HG03354 (cell line): ENCODE data around the gene DLG5.

Experiments used
- ATAC-seq: cut with Tn5 transposase; IDR thresholded peaks from one replicate; pipeline ENCODE4 v1.9.1; 2021; ENCODE audit warnings: mild to moderate bottlenecking; ENCODE audit not compliant: unreplicated experiment, poor library complexity, severe bottlenecking

The DLG5 gene

GRCh38 chr10:77805676-77806075 is 120.9 kb downstream of the DLG5 start:
- no peak for ATAC-seq

- no peak for ATAC-seq
Measured at GRCh38 chr10:77804371-77804770, 122.2 kb downstream of the DLG5 start.

- ATAC-seq = no peak
Measured at GRCh38 chr10:77801474-77802161, 124.9 kb downstream of the DLG5 start.

GRCh38 chr10:77800738-77801266 is 125.8 kb downstream of the DLG5 start:
- no peak for ATAC-seq

- no peak for ATAC-seq
Measured at GRCh38 chr10:77800320-77800719, 126.2 kb downstream of the DLG5 start.

- no peak for ATAC-seq
Measured at GRCh38 chr10:77799352-77799751, 127.2 kb downstream of the DLG5 start.

GRCh38 chr10:77798940-77799339 is 127.6 kb downstream of the DLG5 start:
- no peak for ATAC-seq

GRCh38 chr10:77796311-77796915 is 130.1 kb downstream of the DLG5 start:
- ATAC-seq = no peak

- ATAC-seq = no peak
Measured at GRCh38 chr10:77795426-77796055, 131.0 kb downstream of the DLG5 start.

GRCh38 chr10:77794256-77795142 is 132.1 kb downstream of the DLG5 start:
- no peak for ATAC-seq

GRCh38 chr10:77793831-77794230 is 132.7 kb downstream of the DLG5 start:
- no peak for ATAC-seq

GRCh38 chr10:77792155-77792554 is 134.4 kb downstream of the DLG5 start:
- ATAC-seq = no peak

GRCh38 chr10:77791506-77791905 is 135.0 kb downstream of the DLG5 start:
- ATAC-seq = no peak

GRCh38 chr10:77789861-77790260 is 136.7 kb downstream of the DLG5 start:
- no peak for ATAC-seq

- ATAC-seq = no peak
Measured at GRCh38 chr10:77789016-77789415, 137.5 kb downstream of the DLG5 start.

- ATAC-seq = no peak
Measured at GRCh38 chr10:77788496-77789010, 138.0 kb downstream of the DLG5 start.

- no peak for ATAC-seq
Measured at GRCh38 chr10:77787440-77787839, 139.1 kb downstream of the DLG5 start.

GRCh38 chr10:77784856-77785255 is 141.7 kb downstream of the DLG5 start:
- no peak for ATAC-seq

- no peak for ATAC-seq
Measured at GRCh38 chr10:77782328-77783061, 144.1 kb downstream of the DLG5 start.
